ENCODE data around the gene FANK1. TPM values are rescaled to one million over a fixed set of nuclear protein-coding genes. Genes with fewer than 3 reads are reported as not detected.

FANK1 gene
- polyA plus RNA-seq, 4 donors, result 2.5 to 11.4 (median 8.3) TPM

- no peak for DNase-seq (ENCODE audit: low read depth in 4 of 4, low spot score in 3 of 4)
These were observed 161.1 kb downstream of the FANK1 start for GRCh38 chr10:126057494-126057893.

GRCh38 chr10:126058104-126058503, 161.7 kb downstream of the FANK1 start:
- DNase-seq (ENCODE audit: low read depth in 4 of 4, low spot score in 3 of 4), result no peak

DNA sequence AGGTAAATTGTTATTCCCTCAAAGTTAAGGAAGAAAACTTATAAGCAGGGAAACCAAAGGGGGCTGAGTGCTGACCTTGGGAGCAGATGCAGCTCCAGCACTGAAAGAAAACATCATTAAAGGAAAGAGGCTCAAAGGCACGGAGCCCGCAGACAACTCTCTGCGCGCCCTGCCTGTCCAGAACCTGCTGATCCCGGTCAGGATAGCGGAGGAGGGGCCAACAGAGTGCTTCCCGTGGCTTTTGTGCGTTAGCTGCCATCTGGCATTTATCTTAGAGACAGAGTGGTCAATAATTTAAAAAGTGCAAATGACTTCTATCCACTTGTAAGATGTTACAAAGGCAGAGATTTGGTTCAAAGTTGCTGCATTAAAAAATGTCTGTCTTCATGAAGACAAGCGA, 162.1 kb downstream of the FANK1 start:
- DNase-seq (ENCODE audit: low read depth in 4 of 4, low spot score in 3 of 4), result no peak

Other genes starting within 250 kb of the FANK1 start
- gene TEX36, start 213.4 kb upstream of the FANK1 start, polyA plus RNA-seq (ENCODE audit: insufficient read length in 4 of 4), result not detected
- 10 to 100 TPM; 33.8 to 47.7 (median 36.1) TPM for gene EDRF1, start 176.9 kb upstream of the FANK1 start, polyA plus RNA-seq (ENCODE audit: insufficient read length in 4 of 4)
- under 1 TPM; 0.24 to 0.49 (median 0.36) TPM for gene MMP21, start 120.7 kb upstream of the FANK1 start, polyA plus RNA-seq (ENCODE audit: insufficient read length in 4 of 4)
- 10 to 100 TPM; 44.4 to 63.2 (median 58.4) TPM for gene UROS, start 73.3 kb upstream of the FANK1 start, polyA plus RNA-seq (ENCODE audit: insufficient read length in 4 of 4)
- gene BCCIP, start 73.0 kb upstream of the FANK1 start, polyA plus RNA-seq (ENCODE audit: insufficient read length in 4 of 4), result 100 to 1,000 TPM in 1 of 4 donors, 10 to 100 TPM in 3; 67.5 to 113 (median 90.5) TPM
- gene DHX32, start 15.3 kb upstream of the FANK1 start, polyA plus RNA-seq (ENCODE audit: insufficient read length in 4 of 4), result 10 to 100 TPM; 15.8 to 26.8 (median 22.5) TPM